Bronchial smooth muscle cell (primary cell): ENCODE data around the gene MGAT1. TPM values are rescaled to one million over a fixed set of nuclear protein-coding genes. Genes with fewer than 3 reads are reported as not detected.

ENCODE experiments used
- total RNA-seq: library from RNA; depleted of rRNA; stranded (reverse); fragments of >200 nt; gene quantifications from 2 replicates; pipeline ENCODE4 v1.2.1, GENCODE V29; 2014

Gene MGAT1
- 60.1 and 63.5 TPM in 2 replicates for total RNA-seq

DNA sequence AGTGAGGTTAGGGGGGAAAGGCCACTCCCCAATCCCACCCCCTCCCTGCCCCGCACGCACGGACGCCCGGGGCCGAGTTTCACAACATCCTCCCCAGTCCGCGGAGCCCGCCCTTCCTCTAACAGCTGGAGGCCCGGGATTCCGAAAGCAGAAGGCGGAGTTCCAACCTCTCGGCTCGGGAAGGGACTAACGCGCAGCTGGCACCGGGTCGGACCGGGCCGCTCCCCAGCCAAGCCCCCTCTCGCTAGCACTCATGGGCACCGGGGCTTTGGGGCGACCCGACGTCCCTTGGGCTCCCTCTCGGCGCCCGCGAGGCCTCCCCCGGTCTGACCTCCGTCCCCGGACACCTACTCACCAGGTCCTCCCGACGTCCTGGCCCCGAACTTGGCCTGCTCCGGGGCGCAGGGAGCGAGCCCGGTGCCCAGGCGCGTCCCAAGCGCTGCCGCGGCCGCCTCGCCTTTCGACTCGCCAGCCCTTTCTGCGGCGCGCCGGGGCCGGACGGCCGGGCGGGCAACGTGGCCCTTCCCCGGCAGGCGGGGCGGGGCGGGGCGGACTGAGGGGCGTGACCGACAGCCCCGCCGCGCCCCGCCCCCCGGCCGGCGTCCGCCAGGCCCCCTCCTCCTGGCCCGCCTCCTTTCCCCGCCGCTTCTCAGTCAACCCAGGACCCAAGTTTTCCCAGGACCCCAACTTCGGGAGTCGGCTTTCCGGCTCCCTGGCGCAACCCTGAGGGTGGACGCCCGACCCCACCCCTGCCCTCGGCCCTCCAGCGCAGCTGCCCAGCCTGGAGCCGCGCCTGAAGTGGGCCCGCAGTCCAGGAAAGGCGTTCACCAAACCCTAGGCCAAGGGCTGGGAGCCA is at the start of gene MGAT1:
MGAT1 (minus strand) TSS at position 482 of the 856 bp plus-strand sequence. CDS start 9,835 bp downstream, outside the sequence.

DNA sequence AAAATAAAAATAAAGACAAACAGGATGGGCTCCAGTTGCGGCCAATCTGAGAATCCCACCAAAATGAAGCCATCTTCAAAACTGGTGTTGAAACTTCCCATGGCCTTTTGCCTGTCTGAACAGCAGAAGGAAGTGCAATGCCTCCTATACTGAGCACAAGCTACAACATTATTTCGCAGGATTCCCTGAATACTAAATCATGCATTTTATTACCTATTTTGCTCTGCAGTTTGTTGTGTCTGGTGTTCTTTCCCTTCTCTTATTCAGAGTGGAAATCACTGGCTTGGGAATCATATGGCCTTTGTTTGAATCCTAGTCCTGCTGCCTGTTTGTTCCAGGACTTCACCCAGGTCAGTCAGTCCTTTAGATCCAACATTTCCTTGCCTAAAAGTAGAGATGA is 62.6 kb downstream of the MGAT1 start, which contains the start of gene OR2Y1:
OR2Y1 (minus strand) TSS at position 101 of the 400 bp plus-strand sequence; CDS start at position 101, 0 bp downstream.

Other genes starting within 250 kb of the MGAT1 start
- gene SCGB3A1, start 211.3 kb downstream of the MGAT1 start, total RNA-seq: not detected in 2 replicates
- 0.09 and 0.16 TPM in 2 replicates for gene FLT4, start 153.2 kb downstream of the MGAT1 start, total RNA-seq
- gene OR2Y1, start 62.7 kb downstream of the MGAT1 start, total RNA-seq: not detected in 2 replicates
- gene ZFP62, start 58.5 kb upstream of the MGAT1 start, total RNA-seq: 17.0 and 20.5 TPM in 2 replicates
- not detected in 2 replicates for gene BTNL8, start 96.4 kb upstream of the MGAT1 start, total RNA-seq
- not detected in 2 replicates for gene BTNL3, start 186.0 kb upstream of the MGAT1 start, total RNA-seq
- not detected in 2 replicates for gene BTNL9, start 237.5 kb upstream of the MGAT1 start, total RNA-seq